GM12872 (cell line): ENCODE measurements around the gene METAP1D.

Experiments
- CTCF ChIP-seq: IDR thresholded peaks from 3 replicates; pipeline ENCODE4 v1.5.1; 2011; ENCODE audit warnings: low read depth, mild to moderate bottlenecking, low read length, moderate library complexity; ENCODE audit not compliant: insufficient read depth

The METAP1D gene

GRCh38 chr2:172066394-172066886, 66.7 kb downstream of the METAP1D start:
- no peak for TF ChIP-seq CTCF

- no peak for TF ChIP-seq CTCF
These were observed 71.2 kb downstream of the METAP1D start for GRCh38 chr2:172070936-172071335.

GRCh38 chr2:172072303-172072702, 72.5 kb downstream of the METAP1D start:
- TF ChIP-seq CTCF: no peak

GRCh38 chr2:172072706-172073105, 73.0 kb downstream of the METAP1D start:
- TF ChIP-seq CTCF: no peak

GRCh38 chr2:172073518-172073917, 73.8 kb downstream of the METAP1D start:
- TF ChIP-seq CTCF: no peak

- no peak for TF ChIP-seq CTCF
These were observed 74.5 kb downstream of the METAP1D start for GRCh38 chr2:172074254-172074653.

- TF ChIP-seq CTCF: no peak
These were observed 79.7 kb downstream of the METAP1D start for GRCh38 chr2:172079416-172079815.
